ENCODE results near the gene PTPN6.
A peak's percentile ranks its signal among the peaks of the same experiment; 100 is the strongest.

The PTPN6 gene

DNA sequence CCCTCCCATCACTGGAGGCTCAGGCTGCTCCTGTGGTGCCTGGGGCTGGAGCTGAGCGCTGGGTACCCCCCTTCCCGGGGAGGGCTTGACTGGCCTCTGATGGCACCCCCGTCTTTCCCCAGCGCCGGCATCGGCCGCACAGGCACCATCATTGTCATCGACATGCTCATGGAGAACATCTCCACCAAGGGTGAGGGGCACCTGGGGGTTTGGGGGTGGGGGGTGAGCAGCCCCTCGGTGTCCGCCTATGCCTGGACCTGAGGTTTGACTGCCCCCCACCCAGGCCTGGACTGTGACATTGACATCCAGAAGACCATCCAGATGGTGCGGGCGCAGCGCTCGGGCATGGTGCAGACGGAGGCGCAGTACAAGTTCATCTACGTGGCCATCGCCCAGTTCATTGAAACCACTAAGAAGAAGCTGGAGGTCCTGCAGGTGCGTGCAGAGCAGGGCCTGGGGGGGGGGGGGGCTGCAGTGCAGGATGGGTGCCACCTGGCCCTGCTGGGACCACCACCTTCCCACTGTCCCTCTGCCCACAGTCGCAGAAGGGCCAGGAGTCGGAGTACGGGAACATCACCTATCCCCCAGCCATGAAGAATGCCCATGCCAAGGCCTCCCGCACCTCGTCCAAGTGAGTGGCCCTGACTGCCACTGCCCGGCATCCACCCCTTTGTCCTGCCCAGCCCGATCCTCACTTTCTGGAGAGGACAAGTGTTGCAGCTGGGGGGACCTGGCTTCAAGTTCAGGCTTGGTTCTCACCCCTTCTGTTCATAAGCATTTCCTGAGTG lies 8.8 kb downstream of the PTPN6 start:
- TF ChIP-seq POLR2A (IDR thresholded peaks at IDR 0.05; ENCODE audit: low read depth, low read length) = no peak
- no peak for FAIRE-seq
- no peak for DNase-seq (ENCODE audit: insufficient read length, low spot score)

DNA sequence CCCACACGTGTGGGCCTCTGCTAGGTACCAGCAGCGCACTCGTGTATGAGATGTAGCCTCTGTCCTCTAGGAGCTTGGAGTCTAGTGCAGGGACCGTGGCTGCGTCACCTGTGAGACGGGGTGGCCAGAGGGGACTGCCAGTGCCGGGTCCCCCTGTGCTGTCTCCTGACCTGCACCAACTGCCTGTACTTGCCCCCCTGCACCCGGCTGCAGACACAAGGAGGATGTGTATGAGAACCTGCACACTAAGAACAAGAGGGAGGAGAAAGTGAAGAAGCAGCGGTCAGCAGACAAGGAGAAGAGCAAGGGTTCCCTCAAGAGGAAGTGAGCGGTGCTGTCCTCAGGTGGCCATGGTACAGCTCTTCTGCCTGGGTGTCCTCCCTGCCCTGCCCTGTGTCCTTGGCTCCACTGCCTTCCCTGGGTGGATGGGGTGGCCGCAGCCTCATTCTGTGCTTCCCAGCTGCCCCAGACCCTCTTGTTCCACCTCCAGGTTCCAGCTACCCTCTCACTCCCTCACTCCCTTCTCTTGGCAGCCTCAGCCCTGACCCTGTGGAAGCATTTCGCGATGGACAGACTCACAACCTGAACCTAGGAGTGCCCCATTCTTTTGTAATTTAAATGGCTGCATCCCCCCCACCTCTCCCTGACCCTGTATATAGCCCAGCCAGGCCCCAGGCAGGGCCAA lies 9.6 kb downstream of the PTPN6 start:
- FAIRE-seq = no peak
- DNase-seq (ENCODE audit: insufficient read length, low spot score) = no peak
- TF ChIP-seq POLR2A (IDR thresholded peaks at IDR 0.05; ENCODE audit: low read depth, low read length) = no peak

DNA sequence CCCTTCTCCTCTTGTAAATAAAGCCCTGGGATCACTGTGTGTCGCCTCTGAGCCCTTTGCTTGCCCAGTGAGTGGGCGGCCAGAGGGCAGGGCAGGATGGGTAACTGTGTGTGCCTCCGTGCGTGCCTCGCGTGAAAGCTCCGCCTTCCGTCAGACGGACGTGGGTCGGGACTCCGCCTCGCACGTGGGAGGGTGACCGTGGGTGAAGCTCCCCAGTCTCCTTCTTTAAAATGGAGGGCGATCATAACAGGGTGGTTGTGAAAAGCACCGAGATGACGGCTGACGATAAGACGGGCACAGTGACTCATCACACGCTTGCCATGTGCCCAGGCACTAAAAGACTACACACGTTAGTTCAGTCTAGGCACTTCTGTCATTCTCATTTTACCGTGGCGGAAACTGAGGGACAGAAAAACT lies 10.1 kb downstream of the PTPN6 start:
- FAIRE-seq (no peak), DNase-seq (ENCODE audit: insufficient read length, low spot score) (no peak)
- no peak for TF ChIP-seq POLR2A (IDR thresholded peaks at IDR 0.05; ENCODE audit: low read depth, low read length)

DNA sequence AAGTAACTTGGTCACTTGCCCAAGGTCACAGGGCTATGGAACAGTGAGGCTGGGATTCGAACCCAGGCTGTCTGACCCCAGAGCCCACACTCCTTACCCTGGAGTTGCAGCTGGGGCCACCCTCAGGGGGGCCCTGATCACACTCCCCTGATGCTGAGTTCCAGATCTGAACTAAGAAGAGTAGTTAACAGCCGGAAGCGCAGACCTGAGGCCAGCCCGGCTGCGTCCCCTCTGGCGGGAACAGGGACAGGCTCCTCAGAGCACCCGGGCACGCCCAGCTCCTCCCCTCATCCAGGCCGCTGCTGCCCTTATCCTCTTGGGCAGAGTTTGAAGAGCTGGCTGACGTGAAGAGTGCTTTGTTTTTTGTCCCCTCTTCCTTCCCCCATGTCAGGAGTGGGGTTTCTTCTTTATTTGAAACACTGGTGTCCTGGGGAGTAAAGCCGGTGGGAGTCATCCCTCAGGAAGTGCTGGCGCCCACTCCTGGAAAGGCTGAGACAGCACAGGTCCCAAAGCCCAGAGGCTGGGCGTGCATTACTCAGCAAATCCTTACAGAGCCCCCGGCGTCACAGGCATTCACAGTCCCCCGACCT lies 10.6 kb downstream of the PTPN6 start:
- DNase-seq (ENCODE audit: insufficient read length, low spot score) (peak; percentile 63), FAIRE-seq (no peak)
- no peak for TF ChIP-seq POLR2A (IDR thresholded peaks at IDR 0.05; ENCODE audit: low read depth, low read length)

DNA sequence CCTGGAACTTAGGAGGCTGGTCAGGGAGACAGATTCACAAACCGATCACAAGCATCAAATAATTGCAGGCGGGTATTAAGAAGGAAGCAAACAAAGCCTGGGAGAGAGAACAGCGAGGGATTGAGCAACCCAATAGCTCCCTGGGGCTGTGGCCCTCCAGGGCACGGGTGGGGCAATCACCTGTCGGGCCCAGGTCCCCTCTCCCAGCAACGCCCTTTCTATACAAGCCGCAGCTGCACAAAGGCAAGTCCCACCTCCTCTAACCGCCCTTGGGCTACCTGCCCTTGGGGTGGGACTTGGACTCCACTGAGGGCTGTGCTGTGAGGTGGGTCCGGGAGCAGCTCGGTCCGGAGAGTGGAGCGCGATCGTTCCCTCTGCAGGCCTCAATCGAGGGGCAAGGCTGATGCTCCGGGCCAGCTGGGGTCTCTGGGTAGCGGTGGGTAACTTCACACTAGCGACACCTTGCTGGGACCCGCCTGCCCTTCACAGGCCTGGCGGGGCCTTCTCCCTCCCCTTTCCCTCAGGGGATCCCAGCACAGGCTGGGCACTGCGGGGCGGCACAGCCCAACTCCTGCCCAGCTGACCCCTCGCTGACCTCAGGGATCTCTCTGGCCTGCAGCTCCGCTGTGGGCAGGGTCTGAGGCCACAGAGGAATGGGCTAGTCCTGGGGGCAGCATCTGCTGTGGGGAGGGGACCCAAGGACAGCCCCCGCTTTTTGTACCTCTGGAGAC lies 11.3 kb downstream of the PTPN6 start:
- FAIRE-seq (no peak), DNase-seq (ENCODE audit: insufficient read length, low spot score) (no peak)
- TF ChIP-seq POLR2A (IDR thresholded peaks at IDR 0.05; ENCODE audit: low read depth, low read length) = no peak

DNA sequence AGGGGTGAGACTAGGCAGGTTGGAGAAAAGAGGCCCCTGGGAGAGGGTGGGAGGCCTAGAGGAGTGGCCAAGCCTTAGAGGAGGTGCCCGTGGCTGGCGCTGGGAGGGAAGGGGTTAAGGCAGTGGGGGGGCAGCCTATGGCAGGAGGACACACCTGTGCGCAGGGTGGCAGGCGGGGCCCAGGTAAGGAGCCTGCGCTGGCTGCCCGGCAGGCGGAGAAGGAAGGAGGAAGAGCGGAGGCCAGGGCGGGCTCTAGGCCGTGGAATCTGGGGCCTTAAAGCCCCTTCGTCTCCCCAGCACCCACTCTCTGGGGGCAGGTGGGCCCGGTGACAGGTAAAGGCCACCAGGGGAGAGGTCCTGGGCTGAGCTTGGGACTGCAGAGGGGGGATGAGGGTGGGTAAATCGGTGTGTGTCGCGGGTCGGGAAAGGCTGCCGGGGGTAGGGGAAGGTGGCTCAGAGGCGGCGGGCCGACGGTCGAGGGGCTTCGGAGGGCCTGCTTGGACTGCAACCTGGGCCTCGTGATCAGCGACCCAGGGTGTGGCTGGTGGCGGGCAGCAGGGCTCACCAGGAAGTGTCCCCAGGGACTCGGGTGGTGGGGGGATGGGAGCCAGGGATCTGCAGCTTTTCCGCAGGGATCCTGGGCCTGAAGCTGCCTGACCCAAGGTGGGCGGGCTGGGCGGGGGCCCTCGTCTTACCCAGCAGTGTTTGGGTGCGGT lies 12.0 kb downstream of the PTPN6 start:
- FAIRE-seq = no peak
- no peak for TF ChIP-seq POLR2A (IDR thresholded peaks at IDR 0.05; ENCODE audit: low read depth, low read length)
- DNase-seq (ENCODE audit: insufficient read length, low spot score) = no peak

DNA sequence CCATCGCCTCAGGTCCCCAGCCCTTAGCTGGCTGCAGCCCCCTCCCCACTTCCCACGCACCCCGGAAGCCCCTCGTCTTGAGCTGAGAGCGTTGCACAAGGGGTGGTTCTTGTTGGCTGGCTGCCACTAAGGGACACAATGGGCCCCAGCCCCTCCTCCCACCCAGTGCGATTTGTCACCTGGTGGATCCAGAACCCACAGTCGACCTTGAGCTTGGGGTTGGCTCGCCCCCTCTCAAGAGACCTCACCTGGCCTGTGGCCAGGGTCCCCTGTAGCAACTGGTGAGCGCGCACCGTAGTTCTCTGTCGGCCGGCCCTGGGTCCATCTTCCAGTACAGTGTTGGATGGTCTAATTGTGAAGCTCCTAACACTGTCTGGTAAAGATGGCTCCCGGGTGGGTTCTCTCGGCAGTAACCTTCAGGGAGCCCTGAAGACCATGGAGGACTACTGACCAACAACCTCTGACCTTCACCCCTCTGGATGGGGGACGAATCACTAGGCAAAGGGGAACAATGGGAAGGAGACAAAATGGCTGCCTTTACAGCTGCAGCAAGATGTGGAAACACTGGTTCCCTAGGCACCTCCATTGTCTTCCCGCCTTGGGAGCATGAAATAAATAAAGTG lies 12.7 kb downstream of the PTPN6 start:
- no peak for TF ChIP-seq POLR2A (IDR thresholded peaks at IDR 0.05; ENCODE audit: low read depth, low read length)
- FAIRE-seq (no peak), DNase-seq (ENCODE audit: insufficient read length, low spot score) (no peak)

DNA sequence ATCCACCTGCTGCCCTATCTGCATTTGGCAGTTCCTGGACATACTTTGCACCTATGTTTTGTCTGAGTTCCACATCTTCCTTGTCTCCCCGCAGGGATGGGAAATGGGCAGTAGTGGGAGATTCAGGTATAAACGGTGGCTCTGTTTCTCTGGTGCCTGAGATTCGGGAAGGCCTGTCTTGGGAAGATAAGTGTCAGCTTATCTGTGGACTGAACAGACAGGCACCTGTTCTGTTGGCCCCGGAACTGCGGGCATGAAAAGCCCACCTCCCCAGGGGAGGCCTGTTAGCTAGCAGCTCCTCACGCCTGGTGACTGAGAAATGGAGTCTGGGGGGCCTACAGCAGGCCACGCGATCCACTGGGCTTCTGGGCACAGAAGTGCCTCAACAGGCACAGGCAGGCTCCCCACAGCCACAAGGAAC lies 13.5 kb downstream of the PTPN6 start:
- FAIRE-seq = no peak
- DNase-seq (ENCODE audit: insufficient read length, low spot score) = no peak
- no peak for TF ChIP-seq POLR2A (IDR thresholded peaks at IDR 0.05; ENCODE audit: low read depth, low read length)

DNA sequence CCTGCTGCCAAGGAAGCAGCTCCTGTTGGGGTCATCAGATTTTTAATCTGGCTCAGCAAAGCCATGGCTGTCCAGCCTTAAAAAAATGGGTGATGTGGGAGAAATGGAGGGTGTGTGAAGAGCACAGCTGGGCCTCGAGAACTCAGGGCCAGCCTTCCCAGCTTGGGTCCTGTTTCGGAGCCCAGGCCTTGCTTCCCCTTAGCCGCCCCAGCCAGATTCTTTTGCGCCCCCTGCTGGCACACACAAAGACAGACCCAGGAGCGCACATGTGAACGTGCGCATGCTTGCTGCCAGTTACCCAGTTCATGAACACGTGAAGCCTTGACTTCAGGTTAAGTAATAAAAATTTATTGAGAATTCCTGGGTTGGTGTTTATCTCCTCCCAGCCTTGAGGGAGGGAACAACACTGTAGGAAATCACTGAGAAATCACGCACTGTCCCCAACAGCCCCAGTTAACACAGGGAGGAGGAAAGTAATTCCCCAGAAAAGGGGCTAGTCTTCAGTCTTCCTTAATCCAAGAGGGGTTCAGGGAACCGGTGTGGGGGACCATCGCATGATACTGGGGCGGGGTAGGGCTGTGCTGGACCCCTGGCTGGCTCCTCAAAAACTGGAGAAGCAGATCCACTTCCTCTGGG lies 14.0 kb downstream of the PTPN6 start:
- TF ChIP-seq POLR2A (IDR thresholded peaks at IDR 0.05; ENCODE audit: low read depth, low read length) = no peak
- FAIRE-seq = no peak

DNA sequence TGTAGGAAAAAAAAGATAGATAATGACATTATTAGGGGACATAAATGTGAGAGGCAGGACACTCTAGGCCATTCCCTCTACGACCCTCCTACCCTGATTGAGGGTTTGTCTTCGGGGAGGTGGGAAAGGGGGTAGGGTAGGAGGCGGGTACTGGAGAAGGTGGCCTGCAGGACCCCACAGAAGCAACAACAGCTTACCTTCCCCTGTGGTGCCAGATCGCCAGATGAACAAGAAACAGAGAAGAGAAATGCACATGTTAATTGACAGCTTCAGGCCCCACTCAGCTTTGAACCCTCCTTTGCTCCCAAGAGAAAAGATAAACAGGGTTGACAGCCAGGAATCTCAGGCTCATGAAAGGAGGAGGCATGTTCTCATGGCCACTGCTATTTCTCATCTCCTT lies 14.6 kb downstream of the PTPN6 start:
- TF ChIP-seq POLR2A (IDR thresholded peaks at IDR 0.05; ENCODE audit: low read depth, low read length) = no peak
- FAIRE-seq (no peak), DNase-seq (ENCODE audit: insufficient read length, low spot score) (no peak)

More for the DNA sequence above, 14.0 kb downstream of the PTPN6 start:
- DNase-seq (ENCODE audit: insufficient read length, low spot score) = no peak

DNA sequence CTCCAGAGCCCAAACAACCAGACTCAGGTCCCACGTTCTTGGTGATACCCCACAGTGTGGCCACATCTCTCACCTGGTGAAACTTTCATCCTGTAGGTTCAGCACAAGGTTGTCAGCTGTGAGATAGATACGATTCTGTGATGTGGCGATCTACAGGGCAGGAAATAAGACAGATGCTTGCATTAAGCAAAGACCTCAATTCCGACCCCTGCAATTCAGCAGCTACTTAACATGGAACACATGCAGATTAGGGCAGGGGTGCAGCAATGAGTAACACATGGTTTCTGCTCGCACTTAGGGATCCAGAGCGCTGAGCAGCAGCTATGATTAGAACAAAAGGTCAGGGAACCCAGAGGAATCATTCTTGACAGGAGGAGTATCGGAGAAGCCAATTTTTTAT lies 15.2 kb downstream of the PTPN6 start:
- no peak for TF ChIP-seq POLR2A (IDR thresholded peaks at IDR 0.05; ENCODE audit: low read depth, low read length)
- no peak for FAIRE-seq
- no peak for DNase-seq (ENCODE audit: insufficient read length, low spot score)

DNA sequence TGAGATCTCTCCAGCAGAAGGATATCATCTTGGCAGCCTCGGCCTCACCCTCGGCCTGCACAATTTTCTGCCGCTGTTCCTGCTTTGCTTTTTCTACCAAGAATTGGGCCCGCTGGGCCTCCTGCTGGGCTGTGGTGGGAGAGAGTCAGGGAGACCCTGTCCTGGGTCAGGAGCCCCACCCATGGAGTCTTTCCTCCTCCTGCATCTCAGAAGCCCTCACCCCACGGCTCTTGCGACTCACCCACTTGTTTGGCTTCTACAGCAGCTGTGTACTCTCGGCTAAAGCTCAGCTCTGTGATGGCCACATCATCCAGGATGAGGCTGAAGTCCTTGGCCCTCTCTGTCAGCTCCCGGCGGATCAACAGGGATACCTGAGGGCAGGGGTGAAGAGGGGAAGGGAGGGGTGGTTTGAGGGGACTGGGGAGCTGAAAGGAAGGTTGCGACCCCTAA lies 16.5 kb downstream of the PTPN6 start:
- DNase-seq (ENCODE audit: insufficient read length, low spot score) (no peak), FAIRE-seq (no peak)
- TF ChIP-seq POLR2A (IDR thresholded peaks at IDR 0.05; ENCODE audit: low read depth, low read length) = no peak

DNA sequence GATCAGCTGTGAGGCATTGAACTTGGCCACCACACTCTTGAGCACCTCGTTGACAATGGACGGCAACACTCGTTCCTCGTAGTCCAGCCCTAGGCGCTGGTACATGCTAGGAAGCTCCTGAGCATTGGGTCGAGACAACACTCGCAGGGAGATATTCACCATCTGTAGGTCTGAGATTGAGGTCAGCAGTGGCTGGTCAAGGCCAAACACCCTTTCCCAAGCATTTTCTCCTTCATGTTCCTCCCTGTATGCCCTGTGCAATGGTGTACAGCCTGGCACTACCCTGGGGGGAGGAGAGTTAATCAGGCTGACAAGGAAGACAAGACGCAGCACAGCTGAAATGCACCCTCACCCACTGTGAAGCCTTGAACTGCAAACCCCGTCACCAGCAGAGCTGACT lies 17.3 kb downstream of the PTPN6 start:
- FAIRE-seq = no peak
- TF ChIP-seq POLR2A (IDR thresholded peaks at IDR 0.05; ENCODE audit: low read depth, low read length) = no peak
- DNase-seq (ENCODE audit: insufficient read length, low spot score) = no peak
